ENCODE data around the gene TXNRD1. TPM values are rescaled to one million over a fixed set of nuclear protein-coding genes. Genes with fewer than 3 reads are reported as not detected.

TXNRD1 gene
- total and polyA plus RNA-seq, 2 of the 8 experiments (the other 6 are each of a cell fraction or from before 2014, with no cell fraction given), result 56.8 to 127 TPM

- TF ChIP-seq GTF2F1 (IDR thresholded peaks at IDR 0.05; ENCODE audit: borderline replicate concordance, low read depth, low read length), result no peak
- TF ChIP-seq USF2 (IDR thresholded peaks at IDR 0.05; ENCODE audit: low read length), result no peak
- no peak for TF ChIP-seq JUND (IDR thresholded peaks at IDR 0.05; ENCODE audit: low read length)
- TF ChIP-seq HDAC6 (IDR thresholded peaks at IDR 0.05; ENCODE audit: low read depth, low read length), result no peak
- TF ChIP-seq EZH2 (IDR thresholded peaks at IDR 0.05; ENCODE audit: low read depth, low read length, severe bottlenecking), result no peak
- no peak for TF ChIP-seq BCL11A (IDR thresholded peaks at IDR 0.05; ENCODE audit: low read depth in 2 of 2, low read length in 2 of 2)
- no peak for TF ChIP-seq TAF1 (IDR thresholded peaks at IDR 0.05; ENCODE audit: low read depth, low read length)
These were observed 91.5 kb downstream of the TXNRD1 start (continued) for GRCh38 chr12:104306943-104307654.

Data from H1 (cell line).